IPS-20b (cell line): ENCODE measurements around the gene DGKH.
"Not testable (repeated sequence)": the region's sequence is repeated elsewhere in the genome, so short reads cannot be mapped to it uniquely, and the experiment has no call there.

ENCODE experiments used
- H3K27ac ChIP-seq: one replicate; pipeline ENCODE4 v1.5.1; 2013; ENCODE audit warnings: low read length
- H3K27me3 ChIP-seq: 2 replicates; pipeline ENCODE4 v1.6.1; 2013; ENCODE audit warnings: mild to moderate bottlenecking, low read length, inconsistent platforms; ENCODE audit not compliant: insufficient read depth
- H3K36me3 ChIP-seq: 2 replicates; pipeline ENCODE4 v1.6.1; 2013; ENCODE audit warnings: low read depth, mild to moderate bottlenecking, inconsistent platforms, low read length, moderate library complexity; ENCODE audit not compliant: insufficient read depth
- H3K4me1 ChIP-seq: 2 replicates; pipeline ENCODE4 v1.6.1; 2013; ENCODE audit warnings: mild to moderate bottlenecking, control low read depth, inconsistent platforms, low read length, moderate library complexity; ENCODE audit not compliant: insufficient read depth
- H3K4me3 ChIP-seq: 2 replicates; pipeline ENCODE4 v1.5.1; 2013; ENCODE audit warnings: mild to moderate bottlenecking, low read length, inconsistent platforms
- H3K9ac ChIP-seq: 2 replicates; pipeline ENCODE4 v1.6.1; 2013; ENCODE audit warnings: low read depth, mild to moderate bottlenecking, inconsistent platforms, low read length, moderate library complexity
- H3K9me3 ChIP-seq: 2 replicates; pipeline ENCODE4 v1.6.1; 2013; ENCODE audit warnings: mild to moderate bottlenecking, low read depth, low read length, inconsistent platforms; ENCODE audit not compliant: insufficient read depth

Gene DGKH

GRCh38 chr13:42076309-42076713 is 27.9 kb downstream of the DGKH start:
- Histone ChIP-seq H3K9me3 (no peaks in the 10 kb centered on the region), H3K36me3 (no peaks in the 10 kb centered on the region), H3K9ac (no peak overlapping the region), H3K27me3 (no peaks in the 10 kb centered on the region), H3K27ac (no peak overlapping the region), H3K4me3 (no peak overlapping the region), H3K4me1 (no peaks in the 10 kb centered on the region)

GRCh38 chr13:42078128-42078808 is 29.8 kb downstream of the DGKH start:
- no peak overlapping the region for H3K27ac ChIP-seq
- no peaks in the 10 kb centered on the region for H3K27me3 ChIP-seq

GRCh38 chr13:42083138-42083770 is 34.8 kb downstream of the DGKH start:
- Histone ChIP-seq H3K27ac (no peak overlapping the region), H3K27me3 (no peaks in the 10 kb centered on the region), H3K4me1 (no peaks in the 10 kb centered on the region), H3K4me3 (no peak overlapping the region), H3K36me3 (no peaks in the 10 kb centered on the region), H3K9me3 (no peaks in the 10 kb centered on the region), H3K9ac (no peak overlapping the region)

More at GRCh38 chr13:42078128-42078808, 29.8 kb downstream of the DGKH start:
- Histone ChIP-seq H3K4me1 (no peaks in the 10 kb centered on the region), H3K4me3 (no peak overlapping the region), H3K9ac (no peak overlapping the region), H3K36me3 (no peaks in the 10 kb centered on the region), H3K9me3 (no peaks in the 10 kb centered on the region)

GRCh38 chr13:42084722-42085121 is 36.3 kb downstream of the DGKH start:
- no peak overlapping the region for H3K9ac ChIP-seq

GRCh38 chr13:42086582-42086981 is 38.1 kb downstream of the DGKH start:
- Histone ChIP-seq H3K4me1 (no peaks in the 10 kb centered on the region), H3K36me3 (no peaks in the 10 kb centered on the region), H3K9me3 (no peaks in the 10 kb centered on the region), H3K27ac (no peak overlapping the region), H3K9ac (no peak overlapping the region), H3K27me3 (no peaks in the 10 kb centered on the region), H3K4me3 (no peak overlapping the region)

More at GRCh38 chr13:42084722-42085121, 36.3 kb downstream of the DGKH start:
- Histone ChIP-seq H3K4me3 (no peak overlapping the region), H3K36me3 (no peaks in the 10 kb centered on the region), H3K27ac (no peak overlapping the region), H3K27me3 (no peaks in the 10 kb centered on the region), H3K4me1 (no peaks in the 10 kb centered on the region), H3K9me3 (no peaks in the 10 kb centered on the region)

GRCh38 chr13:42094516-42095040 is 46.1 kb downstream of the DGKH start:
- H3K4me3 ChIP-seq: no peak overlapping the region
- H3K27me3 ChIP-seq: no peaks in the 10 kb centered on the region
- H3K9me3 ChIP-seq: no peaks in the 10 kb centered on the region

GRCh38 chr13:42096222-42096621 is 47.8 kb downstream of the DGKH start:
- H3K9me3 ChIP-seq, H3K36me3 ChIP-seq, H3K27me3 ChIP-seq, H3K9ac ChIP-seq, H3K4me1 ChIP-seq, H3K27ac ChIP-seq, H3K4me3 ChIP-seq: not testable (repeated sequence)

More at GRCh38 chr13:42094516-42095040, 46.1 kb downstream of the DGKH start:
- Histone ChIP-seq H3K9ac (no peak overlapping the region), H3K4me1 (no peaks in the 10 kb centered on the region), H3K36me3 (no peaks in the 10 kb centered on the region), H3K27ac (no peak overlapping the region)

GRCh38 chr13:42099962-42100675 is 51.7 kb downstream of the DGKH start:
- Histone ChIP-seq H3K4me3 (no peak overlapping the region), H3K27ac (no peak overlapping the region), H3K4me1 (no peaks in the 10 kb centered on the region), H3K9ac (no peak overlapping the region), H3K9me3 (no peaks in the 10 kb centered on the region), H3K27me3 (no peaks in the 10 kb centered on the region), H3K36me3 (no peaks in the 10 kb centered on the region)

GRCh38 chr13:42100960-42101359 is 52.5 kb downstream of the DGKH start:
- no peak overlapping the region for H3K9ac ChIP-seq
- H3K4me3 ChIP-seq: no peak overlapping the region
- H3K4me1 ChIP-seq: no peaks in the 10 kb centered on the region
- no peaks in the 10 kb centered on the region for H3K27me3 ChIP-seq
- no peaks in the 10 kb centered on the region for H3K9me3 ChIP-seq
- H3K27ac ChIP-seq: no peak overlapping the region
- no peaks in the 10 kb centered on the region for H3K36me3 ChIP-seq

- Histone ChIP-seq H3K4me1 (no peaks in the 10 kb centered on the region; the same call in 1 of the 2 replicates), H3K9ac (no peak overlapping the region), H3K9me3 (no peaks in the 10 kb centered on the region), H3K27me3 (no peaks in the 10 kb centered on the region), H3K36me3 (no peaks in the 10 kb centered on the region), H3K27ac (no peak overlapping the region), H3K4me3 (no peak overlapping the region)
Measured at GRCh38 chr13:42101821-42102585, 53.6 kb downstream of the DGKH start.
